Measurements from ENCODE around the gene RNF14.

- TF ChIP-seq, protein P1, sequence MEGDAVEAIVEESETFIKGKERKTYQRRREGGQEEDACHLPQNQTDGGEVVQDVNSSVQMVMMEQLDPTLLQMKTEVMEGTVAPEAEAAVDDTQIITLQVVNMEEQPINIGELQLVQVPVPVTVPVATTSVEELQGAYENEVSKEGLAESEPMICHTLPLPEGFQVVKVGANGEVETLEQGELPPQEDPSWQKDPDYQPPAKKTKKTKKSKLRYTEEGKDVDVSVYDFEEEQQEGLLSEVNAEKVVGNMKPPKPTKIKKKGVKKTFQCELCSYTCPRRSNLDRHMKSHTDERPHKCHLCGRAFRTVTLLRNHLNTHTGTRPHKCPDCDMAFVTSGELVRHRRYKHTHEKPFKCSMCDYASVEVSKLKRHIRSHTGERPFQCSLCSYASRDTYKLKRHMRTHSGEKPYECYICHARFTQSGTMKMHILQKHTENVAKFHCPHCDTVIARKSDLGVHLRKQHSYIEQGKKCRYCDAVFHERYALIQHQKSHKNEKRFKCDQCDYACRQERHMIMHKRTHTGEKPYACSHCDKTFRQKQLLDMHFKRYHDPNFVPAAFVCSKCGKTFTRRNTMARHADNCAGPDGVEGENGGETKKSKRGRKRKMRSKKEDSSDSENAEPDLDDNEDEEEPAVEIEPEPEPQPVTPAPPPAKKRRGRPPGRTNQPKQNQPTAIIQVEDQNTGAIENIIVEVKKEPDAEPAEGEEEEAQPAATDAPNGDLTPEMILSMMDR (IDR thresholded peaks at IDR 0.05; ENCODE audit: low read depth, low read length, missing input control) = no peak
- TF ChIP-seq SP1 (IDR thresholded peaks at IDR 0.05) (no peak), YY1 (IDR thresholded peaks at IDR 0.05) (no peak), JUND (IDR thresholded peaks at IDR 0.05) (no peak), RAD21 (IDR thresholded peaks at IDR 0.05) (no peak)
- TF ChIP-seq, protein P2, sequence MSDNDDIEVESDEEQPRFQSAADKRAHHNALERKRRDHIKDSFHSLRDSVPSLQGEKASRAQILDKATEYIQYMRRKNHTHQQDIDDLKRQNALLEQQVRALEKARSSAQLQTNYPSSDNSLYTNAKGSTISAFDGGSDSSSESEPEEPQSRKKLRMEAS (IDR thresholded peaks at IDR 0.05) = no peak
- TF ChIP-seq, protein P3, sequence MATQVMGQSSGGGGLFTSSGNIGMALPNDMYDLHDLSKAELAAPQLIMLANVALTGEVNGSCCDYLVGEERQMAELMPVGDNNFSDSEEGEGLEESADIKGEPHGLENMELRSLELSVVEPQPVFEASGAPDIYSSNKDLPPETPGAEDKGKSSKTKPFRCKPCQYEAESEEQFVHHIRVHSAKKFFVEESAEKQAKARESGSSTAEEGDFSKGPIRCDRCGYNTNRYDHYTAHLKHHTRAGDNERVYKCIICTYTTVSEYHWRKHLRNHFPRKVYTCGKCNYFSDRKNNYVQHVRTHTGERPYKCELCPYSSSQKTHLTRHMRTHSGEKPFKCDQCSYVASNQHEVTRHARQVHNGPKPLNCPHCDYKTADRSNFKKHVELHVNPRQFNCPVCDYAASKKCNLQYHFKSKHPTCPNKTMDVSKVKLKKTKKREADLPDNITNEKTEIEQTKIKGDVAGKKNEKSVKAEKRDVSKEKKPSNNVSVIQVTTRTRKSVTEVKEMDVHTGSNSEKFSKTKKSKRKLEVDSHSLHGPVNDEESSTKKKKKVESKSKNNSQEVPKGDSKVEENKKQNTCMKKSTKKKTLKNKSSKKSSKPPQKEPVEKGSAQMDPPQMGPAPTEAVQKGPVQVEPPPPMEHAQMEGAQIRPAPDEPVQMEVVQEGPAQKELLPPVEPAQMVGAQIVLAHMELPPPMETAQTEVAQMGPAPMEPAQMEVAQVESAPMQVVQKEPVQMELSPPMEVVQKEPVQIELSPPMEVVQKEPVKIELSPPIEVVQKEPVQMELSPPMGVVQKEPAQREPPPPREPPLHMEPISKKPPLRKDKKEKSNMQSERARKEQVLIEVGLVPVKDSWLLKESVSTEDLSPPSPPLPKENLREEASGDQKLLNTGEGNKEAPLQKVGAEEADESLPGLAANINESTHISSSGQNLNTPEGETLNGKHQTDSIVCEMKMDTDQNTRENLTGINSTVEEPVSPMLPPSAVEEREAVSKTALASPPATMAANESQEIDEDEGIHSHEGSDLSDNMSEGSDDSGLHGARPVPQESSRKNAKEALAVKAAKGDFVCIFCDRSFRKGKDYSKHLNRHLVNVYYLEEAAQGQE (IDR thresholded peaks at IDR 0.05) = no peak
- TF ChIP-seq, protein P4, sequence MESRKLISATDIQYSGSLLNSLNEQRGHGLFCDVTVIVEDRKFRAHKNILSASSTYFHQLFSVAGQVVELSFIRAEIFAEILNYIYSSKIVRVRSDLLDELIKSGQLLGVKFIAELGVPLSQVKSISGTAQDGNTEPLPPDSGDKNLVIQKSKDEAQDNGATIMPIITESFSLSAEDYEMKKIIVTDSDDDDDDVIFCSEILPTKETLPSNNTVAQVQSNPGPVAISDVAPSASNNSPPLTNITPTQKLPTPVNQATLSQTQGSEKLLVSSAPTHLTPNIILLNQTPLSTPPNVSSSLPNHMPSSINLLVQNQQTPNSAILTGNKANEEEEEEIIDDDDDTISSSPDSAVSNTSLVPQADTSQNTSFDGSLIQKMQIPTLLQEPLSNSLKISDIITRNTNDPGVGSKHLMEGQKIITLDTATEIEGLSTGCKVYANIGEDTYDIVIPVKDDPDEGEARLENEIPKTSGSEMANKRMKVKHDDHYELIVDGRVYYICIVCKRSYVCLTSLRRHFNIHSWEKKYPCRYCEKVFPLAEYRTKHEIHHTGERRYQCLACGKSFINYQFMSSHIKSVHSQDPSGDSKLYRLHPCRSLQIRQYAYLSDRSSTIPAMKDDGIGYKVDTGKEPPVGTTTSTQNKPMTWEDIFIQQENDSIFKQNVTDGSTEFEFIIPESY (IDR thresholded peaks at IDR 0.05) = no peak
These were observed 35.8 kb upstream of the RNF14 start for GRCh38 chr5:141933151-141933550.

Measured in liver (tissue), 3 donors.